GM12874 (cell line): Measurements from ENCODE around the gene B3GNT7.

ENCODE experiments used
- TF ChIP-seq, protein P1 (sequence below): IDR thresholded peaks from 2 replicates; pipeline ENCODE4 v1.5.1; 2011; ENCODE audit warnings: low read depth, mild to moderate bottlenecking, control low read depth, low read length, moderate library complexity; ENCODE audit not compliant: insufficient read depth

The B3GNT7 gene

GRCh38 chr2:231397011-231397927 is 1.8 kb downstream of the B3GNT7 start:
- TF ChIP-seq, protein P1, sequence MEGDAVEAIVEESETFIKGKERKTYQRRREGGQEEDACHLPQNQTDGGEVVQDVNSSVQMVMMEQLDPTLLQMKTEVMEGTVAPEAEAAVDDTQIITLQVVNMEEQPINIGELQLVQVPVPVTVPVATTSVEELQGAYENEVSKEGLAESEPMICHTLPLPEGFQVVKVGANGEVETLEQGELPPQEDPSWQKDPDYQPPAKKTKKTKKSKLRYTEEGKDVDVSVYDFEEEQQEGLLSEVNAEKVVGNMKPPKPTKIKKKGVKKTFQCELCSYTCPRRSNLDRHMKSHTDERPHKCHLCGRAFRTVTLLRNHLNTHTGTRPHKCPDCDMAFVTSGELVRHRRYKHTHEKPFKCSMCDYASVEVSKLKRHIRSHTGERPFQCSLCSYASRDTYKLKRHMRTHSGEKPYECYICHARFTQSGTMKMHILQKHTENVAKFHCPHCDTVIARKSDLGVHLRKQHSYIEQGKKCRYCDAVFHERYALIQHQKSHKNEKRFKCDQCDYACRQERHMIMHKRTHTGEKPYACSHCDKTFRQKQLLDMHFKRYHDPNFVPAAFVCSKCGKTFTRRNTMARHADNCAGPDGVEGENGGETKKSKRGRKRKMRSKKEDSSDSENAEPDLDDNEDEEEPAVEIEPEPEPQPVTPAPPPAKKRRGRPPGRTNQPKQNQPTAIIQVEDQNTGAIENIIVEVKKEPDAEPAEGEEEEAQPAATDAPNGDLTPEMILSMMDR = no peak

- TF ChIP-seq, protein P1 = no peak
Observed at GRCh38 chr2:231397928-231398294, 2.4 kb downstream of the B3GNT7 start.

GRCh38 chr2:231398585-231398984 is 3.1 kb downstream of the B3GNT7 start:
- TF ChIP-seq, protein P1 = no peak

- TF ChIP-seq, protein P1 = no peak
Observed at GRCh38 chr2:231399046-231399852, 3.7 kb downstream of the B3GNT7 start.

- TF ChIP-seq, protein P1 = no peak
Observed at GRCh38 chr2:231399853-231400680, 4.6 kb downstream of the B3GNT7 start.

- TF ChIP-seq, protein P1 = peak; percentile 26; the same call in 1 of the 2 replicates
Observed at GRCh38 chr2:231405601-231406367, 10.3 kb downstream of the B3GNT7 start.
